A673 (cell line): ENCODE results near the gene ACVRL1. TPM values are rescaled to one million over a fixed set of nuclear protein-coding genes. Genes with fewer than 3 reads are reported as not detected.

Experiments
- BruUV-seq: library from RNA; stranded (reverse); fragments of 400-500 nt; replicated peaks from 2 replicates; lab custom pipeline; 2021; lab: Mats Ljungman, UMichigan
- CTCF ChIA-PET: fragments of 300-600 bp; sonication (Branson Sonifier 250); formaldehyde crosslinking; loops from one replicate; lab custom pipeline; 2022; ENCODE audit warnings: antibody characterized with exemption; lab: Charles Lee
- POLR2A ChIA-PET: fragments of 300-600 bp; sonication (Branson Sonifier 250); formaldehyde crosslinking; loops from one replicate; lab custom pipeline; 2022; ENCODE audit warnings: antibody characterized with exemption; ENCODE audit not compliant: low non-redundant PET; lab: Charles Lee
- DNase-seq: peaks from one replicate; pipeline ENCODE4 v3.0.0-alpha.2; 2015; ENCODE audit warnings: low spot score
- H3K27ac ChIP-seq: fragments of 200-600 bp; sonication (generic); 2 replicates; pipeline ENCODE4 v1.5.1; 2016; ENCODE audit warnings: mixed run types, low read depth, mild to moderate bottlenecking, mixed read lengths, antibody characterized with exemption, low read length; ENCODE audit not compliant: poor library complexity, severe bottlenecking
- H3K27me3 ChIP-seq: fragments of 200-600 bp; sonication (generic); replicated peaks from 2 replicates; pipeline ENCODE4 v1.6.1; 2017; ENCODE audit warnings: mixed run types, low read depth, mild to moderate bottlenecking, mixed read lengths, antibody characterized with exemption, low read length; ENCODE audit not compliant: insufficient read depth, poor library complexity
- H3K36me3 ChIP-seq: fragments of 200-600 bp; sonication (generic); 2 replicates; pipeline ENCODE4 v1.6.1; 2016; ENCODE audit warnings: mixed run types, mild to moderate bottlenecking, mixed read lengths, antibody characterized with exemption, low read length; ENCODE audit not compliant: insufficient read depth, poor library complexity, severe bottlenecking
- H3K4me1 ChIP-seq: fragments of 200-600 bp; sonication (generic); 2 replicates; pipeline ENCODE4 v1.6.1; 2017; ENCODE audit warnings: mixed run types, mild to moderate bottlenecking, mixed read lengths, antibody characterized with exemption, low read length; ENCODE audit not compliant: insufficient read depth, poor library complexity, severe bottlenecking
- H3K4me3 ChIP-seq: fragments of 200-600 bp; sonication (generic); 2 replicates; pipeline ENCODE4 v1.5.1; 2016; ENCODE audit warnings: low read depth, mixed run types, mild to moderate bottlenecking, mixed read lengths, low read length; ENCODE audit not compliant: poor library complexity, severe bottlenecking
- H3K9me3 ChIP-seq: fragments of 200-600 bp; sonication (generic); 2 replicates; pipeline ENCODE4 v1.6.1; 2016; ENCODE audit warnings: mixed run types, low read depth, mild to moderate bottlenecking, mixed read lengths, antibody characterized with exemption, low read length; ENCODE audit not compliant: poor library complexity, severe bottlenecking
- EZH2 ChIP-seq: fragments of 200-600 bp; sonication (generic); IDR thresholded peaks from 2 replicates; pipeline ENCODE4 v1.6.1; 2017; ENCODE audit warnings: borderline replicate concordance, low read depth, mild to moderate bottlenecking, mixed read lengths, antibody characterized with exemption, low read length; ENCODE audit not compliant: poor library complexity, severe bottlenecking
- intact Hi-C: fragments of 100-400 bp; cut with micrococcal nuclease; formaldehyde crosslinking; loops from one replicate; pipeline ENCODE4 v1.10.0; 2022; ENCODE audit not compliant: unreplicated experiment
- total RNA-seq: library from RNA; stranded (reverse); gene quantifications from 2 replicates; pipeline ENCODE4 v1.2.3, GENCODE V29; 2021
- TF ChIP-seq, protein P1 (sequence below): fragments of 300-800, 200-600 bp; sonication (generic); conservative IDR thresholded peaks from 2 replicates; pipeline ENCODE4 v1.5.1; 2017; ENCODE audit warnings: low read depth, mild to moderate bottlenecking, antibody characterized with exemption, low read length, moderate library complexity, mixed read lengths

Gene ACVRL1
- total RNA-seq, 1 experiment from 2014 or later, result 0.17 TPM

DNA sequence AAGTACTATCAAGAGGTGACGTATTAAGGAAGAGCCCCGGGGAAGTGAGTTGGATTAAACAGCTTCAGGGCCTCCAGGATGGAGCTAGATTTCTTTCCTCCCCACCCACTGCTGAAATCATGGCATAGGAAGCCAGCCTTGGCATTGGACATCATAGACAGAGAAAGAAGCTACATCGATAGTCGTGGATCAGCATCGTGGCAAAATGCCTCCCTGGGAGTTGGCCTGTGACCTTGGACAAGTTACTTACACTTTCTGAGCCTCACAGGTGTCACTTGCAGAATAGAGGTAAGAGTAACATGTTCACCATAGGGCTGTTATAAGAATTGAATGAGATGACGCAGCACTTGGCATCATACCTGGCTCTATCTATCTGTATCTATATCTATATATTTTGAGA, 13.5 kb upstream of the ACVRL1 start:
- no peaks in the 10 kb centered on the region for H3K4me1 ChIP-seq
- no peak for DNase-seq
- CTCF ChIA-PET, result interaction anchor here (0.8 to 1.4 kb wide), 3 partner anchors 87 to 131 kb away, joined by 3 to 4 read pairs (median 3); no protein-coding TSS in a partner anchor
- no peaks in the 10 kb centered on the region for H3K27me3 ChIP-seq
- H3K27ac ChIP-seq, result no peak overlapping the region
- intact Hi-C loops, result loop anchor here (2.0 kb wide), 1 partner anchor 131 kb away; no protein-coding TSS in a partner anchor
- BruUV-seq, result no TSS peak
- no peaks in the 10 kb centered on the region for H3K36me3 ChIP-seq
- H3K4me3 ChIP-seq, result no peak overlapping the region
- TF ChIP-seq, protein P1, sequence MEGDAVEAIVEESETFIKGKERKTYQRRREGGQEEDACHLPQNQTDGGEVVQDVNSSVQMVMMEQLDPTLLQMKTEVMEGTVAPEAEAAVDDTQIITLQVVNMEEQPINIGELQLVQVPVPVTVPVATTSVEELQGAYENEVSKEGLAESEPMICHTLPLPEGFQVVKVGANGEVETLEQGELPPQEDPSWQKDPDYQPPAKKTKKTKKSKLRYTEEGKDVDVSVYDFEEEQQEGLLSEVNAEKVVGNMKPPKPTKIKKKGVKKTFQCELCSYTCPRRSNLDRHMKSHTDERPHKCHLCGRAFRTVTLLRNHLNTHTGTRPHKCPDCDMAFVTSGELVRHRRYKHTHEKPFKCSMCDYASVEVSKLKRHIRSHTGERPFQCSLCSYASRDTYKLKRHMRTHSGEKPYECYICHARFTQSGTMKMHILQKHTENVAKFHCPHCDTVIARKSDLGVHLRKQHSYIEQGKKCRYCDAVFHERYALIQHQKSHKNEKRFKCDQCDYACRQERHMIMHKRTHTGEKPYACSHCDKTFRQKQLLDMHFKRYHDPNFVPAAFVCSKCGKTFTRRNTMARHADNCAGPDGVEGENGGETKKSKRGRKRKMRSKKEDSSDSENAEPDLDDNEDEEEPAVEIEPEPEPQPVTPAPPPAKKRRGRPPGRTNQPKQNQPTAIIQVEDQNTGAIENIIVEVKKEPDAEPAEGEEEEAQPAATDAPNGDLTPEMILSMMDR, result no peak
- no peak for TF ChIP-seq EZH2
- H3K9me3 ChIP-seq, result no peaks in the 10 kb centered on the region
- POLR2A ChIA-PET, result no interaction called here

DNA sequence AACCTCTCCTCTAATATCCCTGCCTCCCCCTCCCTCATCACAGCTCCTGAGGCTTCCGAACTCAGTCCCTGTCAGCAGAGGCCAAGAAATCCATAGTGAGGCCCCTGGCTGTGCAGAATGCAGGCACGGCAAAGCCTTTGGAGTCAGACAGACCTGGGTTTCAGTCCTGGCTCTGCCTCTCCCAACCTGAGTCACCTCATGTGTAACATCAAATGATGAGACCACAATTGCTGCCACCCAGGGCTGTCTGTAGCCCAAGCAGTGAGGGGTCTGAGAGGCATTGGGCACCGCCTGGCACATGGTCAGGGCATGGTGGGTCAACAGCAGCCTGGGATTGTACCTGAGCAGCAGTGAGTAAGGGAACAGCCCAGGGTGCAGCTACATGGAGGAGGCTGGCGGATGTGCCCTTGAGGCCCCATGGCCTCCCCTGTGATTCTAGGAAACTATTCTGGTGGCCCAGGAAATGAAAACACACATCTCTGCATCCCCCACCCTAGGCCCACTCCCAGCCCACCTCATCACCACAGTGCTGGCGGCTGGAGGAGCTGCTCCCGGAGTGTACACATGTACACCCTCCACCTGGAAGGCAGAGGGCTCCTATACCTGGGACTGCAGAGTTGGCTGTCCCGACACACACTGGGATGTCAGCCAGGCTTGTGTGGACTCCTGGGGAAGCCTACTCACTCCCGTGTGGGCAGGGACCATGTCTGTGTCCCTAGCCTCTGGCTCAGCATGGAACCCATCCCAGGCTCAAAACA, 11.7 kb upstream of the ACVRL1 start:
- no peak overlapping the region for H3K27ac ChIP-seq
- BruUV-seq, result no TSS peak
- ChIA-PET CTCF (interaction anchor here (0.9 to 1.8 kb wide), 4 partner anchors 10 to 128 kb away, joined by 3 to 4 read pairs (median 4); no protein-coding TSS in a partner anchor), POLR2A (no interaction called here)
- no peaks in the 10 kb centered on the region for H3K9me3 ChIP-seq
- DNase-seq, result no peak
- TF ChIP-seq EZH2, result no peak
- TF ChIP-seq, protein P1, result no peak
- no peak overlapping the region for H3K4me3 ChIP-seq
- intact Hi-C loops, result loop anchor here (1.0 to 2.0 kb wide), 2 partner anchors 85 to 129 kb away; no protein-coding TSS in a partner anchor
- H3K4me1 ChIP-seq, result no peaks in the 10 kb centered on the region
- no peaks in the 10 kb centered on the region for H3K27me3 ChIP-seq
- H3K36me3 ChIP-seq, result no peaks in the 10 kb centered on the region

DNA sequence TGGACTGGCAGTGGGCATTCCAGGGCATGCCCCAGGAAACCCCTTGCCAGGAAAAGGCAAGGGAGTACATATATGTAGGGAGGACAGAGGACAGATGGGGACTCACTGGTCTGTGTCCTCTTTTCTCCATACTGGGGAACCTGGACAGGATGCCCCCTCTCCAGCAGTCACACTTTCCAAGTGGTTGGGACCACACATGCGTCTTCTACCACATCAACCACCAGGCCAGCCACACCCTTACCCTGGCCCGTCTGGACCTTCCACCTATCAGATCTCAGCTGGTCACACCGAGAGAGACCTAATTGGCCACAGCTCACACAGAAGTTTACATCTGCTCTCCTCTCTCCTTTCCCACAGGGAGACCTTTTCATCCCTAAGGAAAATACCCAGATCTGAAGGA, 11.1 kb upstream of the ACVRL1 start:
- Histone ChIP-seq H3K36me3 (no peaks in the 10 kb centered on the region), H3K27me3 (no peaks in the 10 kb centered on the region), H3K4me3 (no peak overlapping the region), H3K4me1 (no peaks in the 10 kb centered on the region), H3K27ac (no peak overlapping the region), H3K9me3 (no peaks in the 10 kb centered on the region)
- ChIA-PET CTCF (interaction anchor here (1.8 kb wide), 1 partner anchor 127 kb away, joined by 4 read pairs; no protein-coding TSS in a partner anchor), POLR2A (no interaction called here)
- TF ChIP-seq EZH2, result no peak
- TF ChIP-seq, protein P1, result no peak
- DNase-seq, result no peak
- intact Hi-C loops, result no loop called here
- BruUV-seq, result no TSS peak
